H1 (cell line): ENCODE measurements around the gene ADK. TPM values are rescaled to one million over a fixed set of nuclear protein-coding genes. Genes with fewer than 3 reads are reported as not detected.

ENCODE experiments used
- CTCF ChIA-PET: fragments of 300-600 bp; sonication (Branson Sonifier 250); formaldehyde crosslinking; loops from one replicate; lab custom pipeline; 2021; ENCODE audit not compliant: partially characterized antibody; lab: Charles Lee
- POLR2A ChIA-PET: fragments of 300-600 bp; sonication (Branson Sonifier 250); formaldehyde crosslinking; loops from one replicate; lab custom pipeline; 2021; ENCODE audit warnings: inconsistent platforms; ENCODE audit not compliant: partially characterized antibody; lab: Charles Lee
- DNase-seq, 2 experiments: peaks; one replicate each; pipeline versions ENCODE4 v3.0.0 to v3.0.0-alpha.2; 2010 to 2022; ENCODE audit warnings: low spot score in 2 of 2, low read depth in 1 of 2, mixed read lengths in 1 of 2
- FAIRE-seq: peaks from 2 replicates; lab custom pipeline; 2011; peaks lifted over from hg19 to GRCh38; lab: Jason Lieb, UNC
- H2AFZ ChIP-seq: 2 replicates; pipeline ENCODE4 v1.8.1; 2012; ENCODE audit warnings: low read length, inconsistent platforms
- H2AK5ac ChIP-seq: 2 replicates; pipeline ENCODE4 v1.6.1; 2013; ENCODE audit warnings: low read depth, low read length
- H2BK120ac ChIP-seq: replicated peaks from 2 replicates; pipeline ENCODE3; 2013; ENCODE audit warnings: low read depth, low read length, inconsistent platforms
- H2BK12ac ChIP-seq: 2 replicates; pipeline ENCODE4 v1.6.1; 2013; ENCODE audit warnings: low read depth, low read length
- H2BK15ac ChIP-seq: 2 replicates; pipeline ENCODE4 v1.6.1; 2013; ENCODE audit warnings: low read length
- H2BK20ac ChIP-seq: 2 replicates; pipeline ENCODE4 v1.6.1; 2013; ENCODE audit warnings: low read length
- H2BK5ac ChIP-seq: 2 replicates; pipeline ENCODE4 v1.6.1; 2013; ENCODE audit warnings: low read depth, low read length
- H3K14ac ChIP-seq: 2 replicates; pipeline ENCODE4 v1.6.1; 2013; ENCODE audit warnings: inconsistent platforms; ENCODE audit not compliant: insufficient read length
- H3K18ac ChIP-seq: 2 replicates; pipeline ENCODE4 v1.6.1; 2013; ENCODE audit warnings: low read length; ENCODE audit errors: extremely low read depth
- H3K23ac ChIP-seq: 2 replicates; pipeline ENCODE4 v1.6.1; 2013; ENCODE audit warnings: inconsistent platforms; ENCODE audit not compliant: insufficient read length
- H3K23me2 ChIP-seq: 2 replicates; pipeline ENCODE4 v1.6.1; 2013; ENCODE audit warnings: low read depth, low read length
- H3K27ac ChIP-seq: 2 replicates; pipeline ENCODE4 v1.6.1; 2011; ENCODE audit warnings: low read depth, low read length, inconsistent platforms
- H3K27me3 ChIP-seq, 4 experiments: replicated peaks in 1 of 4; 1 replicate in 1 of 4; 2 replicates in 3 of 4; pipeline versions ENCODE4 v1.6.1 to v1.8.1; 2011 to 2013; ENCODE audit warnings: low read length in 3 of 4, mild to moderate bottlenecking in 3 of 4, inconsistent platforms in 2 of 4, mixed read lengths in 2 of 4, moderate library complexity in 1 of 4; ENCODE audit not compliant: control insufficient read depth in 3 of 4, insufficient read depth in 3 of 4; ENCODE audit errors: extremely low read depth in 1 of 4
- H3K36me3 ChIP-seq, 4 experiments: 2 replicates each; pipeline versions ENCODE4 v1.6.1 to v1.8.1; 2011 to 2013; ENCODE audit warnings: mild to moderate bottlenecking in 4 of 4, low read length in 3 of 4, moderate library complexity in 2 of 4, control low read depth in 1 of 4, inconsistent platforms in 1 of 4; ENCODE audit not compliant: insufficient read depth in 4 of 4, control insufficient read depth in 2 of 4
- H3K4ac ChIP-seq: replicated peaks from 2 replicates; pipeline ENCODE3; 2013; ENCODE audit warnings: low read length, low read depth, mixed read lengths, inconsistent platforms; ENCODE audit not compliant: insufficient read length
- H3K4me1 ChIP-seq, 4 experiments: replicated peaks in 1 of 4; 1 replicate in 1 of 4; 2 replicates in 3 of 4; pipeline versions ENCODE4 v1.6.1 to v1.8.1; 2011 to 2013; ENCODE audit warnings: low read length in 3 of 4, inconsistent platforms in 2 of 4, mixed read lengths in 1 of 4; ENCODE audit not compliant: insufficient read depth in 4 of 4, control insufficient read depth in 3 of 4
- H3K4me2 ChIP-seq, 2 experiments: 2 replicates each; pipeline versions ENCODE4 v1.6.1 to v1.8.1; 2011 to 2013; ENCODE audit warnings: low read depth in 2 of 2, low read length in 2 of 2, control low read depth in 1 of 2, inconsistent platforms in 1 of 2, mild to moderate bottlenecking in 1 of 2; ENCODE audit not compliant: insufficient read depth in 1 of 2
- H3K4me3 ChIP-seq, 4 experiments: fragments of 200-600, 300-600 bp in 1 of 4; sonication (generic), shearing (Covaris generic), sonication (Bioruptor Twin) in 1 of 4; 2 replicates each; pipeline versions ENCODE4 v1.5.1 to v1.8.1; 2011 to 2016; ENCODE audit warnings: low read length in 4 of 4, low read depth in 3 of 4, control low read depth in 2 of 4, inconsistent platforms in 2 of 4, mild to moderate bottlenecking in 2 of 4, mixed read lengths in 1 of 4, moderate library complexity in 1 of 4; ENCODE audit not compliant: insufficient read depth in 2 of 4; ENCODE audit errors: extremely low read depth in 1 of 4
- H3K56ac ChIP-seq: replicated peaks from 2 replicates; pipeline ENCODE3; 2013; ENCODE audit warnings: low read depth, mild to moderate bottlenecking, mixed read lengths, low read length, inconsistent platforms; ENCODE audit not compliant: insufficient read length
- H3K79me1 ChIP-seq: 2 replicates; pipeline ENCODE4 v1.6.1; 2013; ENCODE audit warnings: low read depth, low read length, control low read depth
- H3K79me2 ChIP-seq, 2 experiments: 2 replicates each; pipeline versions ENCODE4 v1.6.1 to v1.8.1; 2012 to 2013; ENCODE audit warnings: low read length in 2 of 2, mild to moderate bottlenecking in 2 of 2, inconsistent platforms in 1 of 2; ENCODE audit not compliant: insufficient read depth in 2 of 2, control insufficient read depth in 1 of 2
- H3K9ac ChIP-seq, 4 experiments: replicated peaks in 1 of 4; 1 replicate in 1 of 4; 2 replicates in 3 of 4; pipeline versions ENCODE4 v1.6.1 to v1.8.1; 2011 to 2013; ENCODE audit warnings: low read depth in 3 of 4, low read length in 3 of 4, control low read depth in 2 of 4, mild to moderate bottlenecking in 2 of 4, moderate library complexity in 2 of 4, inconsistent platforms in 1 of 4; ENCODE audit errors: extremely low read depth in 1 of 4
- H3K9me3 ChIP-seq, 2 experiments: 2 replicates each; pipeline versions ENCODE4 v1.6.1 to v1.8.1; 2012 to 2013; ENCODE audit warnings: mild to moderate bottlenecking in 2 of 2, moderate library complexity in 2 of 2, control low read depth in 1 of 2, inconsistent platforms in 1 of 2, low read depth in 1 of 2, low read length in 1 of 2, mixed read lengths in 1 of 2; ENCODE audit not compliant: insufficient read depth in 2 of 2
- H4K20me1 ChIP-seq, 2 experiments: replicated peaks in 1 of 2; 2 replicates each; pipeline versions ENCODE3 to v1.8.1; 2011 to 2013; ENCODE audit warnings: inconsistent platforms in 2 of 2, low read length in 2 of 2, mild to moderate bottlenecking in 1 of 2; ENCODE audit not compliant: insufficient read depth in 2 of 2, control insufficient read depth in 1 of 2
- H4K5ac ChIP-seq: 2 replicates; pipeline ENCODE4 v1.6.1; 2013; ENCODE audit warnings: low read length, low read depth, mixed read lengths, inconsistent platforms; ENCODE audit not compliant: insufficient read length
- H4K8ac ChIP-seq: 2 replicates; pipeline ENCODE4 v1.8.0; 2013; ENCODE audit warnings: mild to moderate bottlenecking, moderate library complexity, low read length, inconsistent platforms; ENCODE audit not compliant: insufficient read depth; ENCODE audit errors: extremely low read depth
- H4K91ac ChIP-seq: replicated peaks from 2 replicates; pipeline ENCODE3; 2013; ENCODE audit warnings: low read length, mixed read lengths, inconsistent platforms; ENCODE audit not compliant: insufficient read length
- EZH2 ChIP-seq: fragments of 200-600 bp; sonication (generic); IDR thresholded peaks from 2 replicates; pipeline ENCODE4 v1.7.1; 2012; ENCODE audit warnings: low read depth, mild to moderate bottlenecking, moderate library complexity, low read length, inconsistent platforms; ENCODE audit not compliant: severe bottlenecking
- GABPA ChIP-seq: IDR thresholded peaks from 2 replicates; pipeline ENCODE4 v1.6.1; 2011; ENCODE audit warnings: mild to moderate bottlenecking, low read length, moderate library complexity, borderline replicate concordance; ENCODE audit not compliant: insufficient read depth
- HDAC2 ChIP-seq, 2 experiments: fragments of 300-600 bp in 1 of 2; sonication (generic) in 1 of 2; IDR thresholded peaks; 2 replicates each; pipeline ENCODE4 v1.6.1; 2011 to 2012; ENCODE audit warnings: low read depth in 2 of 2, low read length in 2 of 2, mild to moderate bottlenecking in 2 of 2, moderate library complexity in 2 of 2, borderline replicate concordance in 1 of 2, inconsistent platforms in 1 of 2
- SIN3A ChIP-seq, 2 experiments: IDR thresholded peaks in 1 of 2; conservative IDR thresholded peaks in 1 of 2; 2 replicates each; pipeline ENCODE4 v1.6.1; 2011 to 2012; ENCODE audit warnings: low read length in 2 of 2, improper control_type of control experiment in 1 of 2, low read depth in 1 of 2, mild to moderate bottlenecking in 1 of 2
- SP1 ChIP-seq: IDR thresholded peaks from 2 replicates; pipeline ENCODE4 v1.6.1; 2011; ENCODE audit warnings: low read depth, low read length
- SP4 ChIP-seq: IDR thresholded peaks from 2 replicates; pipeline ENCODE4 v1.6.1; 2012; ENCODE audit warnings: low read length, inconsistent platforms
- YY1 ChIP-seq: IDR thresholded peaks from 2 replicates; pipeline ENCODE4 v1.6.1; 2011; ENCODE audit warnings: low read depth, mild to moderate bottlenecking, low read length
- polyA plus RNA-seq, 7 experiments: library from polyadenylated mRNA; depleted of rRNA in 3 of 7; stranded (reverse) in 5 of 7; unstranded in 2 of 7; fragments of >200 nt in 5 of 7; fragments of 200-250 nt in 2 of 7; gene quantifications; 1 replicate in 5 of 7; 2 replicates in 1 of 7; 4 replicates in 1 of 7; pipeline versions ENCODE4 v1.2.1 to v1.2.3, GENCODE V29; 2011 to 2013; ENCODE audit warnings: missing spikeins in 2 of 7, mixed read lengths in 2 of 7
- total RNA-seq: library from RNA; stranded (reverse); fragmentation: NEBNext Ultra II Directional; extraction: Animal tissue kit (Norgen Biotek cat#: 25700); gene quantifications from 2 replicates; pipeline ENCODE4 v1.2.1, GENCODE V29; 2021
- TF ChIP-seq, protein P1 (sequence below): IDR thresholded peaks from 2 replicates; pipeline ENCODE4 v1.6.1; 2011; ENCODE audit warnings: low read length, improper control_type of control experiment
- TF ChIP-seq, protein P2 (sequence below): IDR thresholded peaks from 2 replicates; pipeline ENCODE4 v1.6.1; 2012; ENCODE audit warnings: low read length, inconsistent platforms

Gene ADK
- total and polyA plus RNA-seq, 2 of the 8 experiments (the other 6 are each of a cell fraction or from before 2014, with no cell fraction given): 12.3 to 42.4 TPM

- no peak overlapping the region for H2BK120ac ChIP-seq
- H2BK15ac ChIP-seq: no peak overlapping the region
- ChIA-PET POLR2A (no interaction called here), CTCF (interaction anchor here (0.8 kb wide), 1 partner anchor 18 kb away, joined by 4 read pairs; no protein-coding TSS in a partner anchor)
- H3K79me2 ChIP-seq: no peaks in the 10 kb centered on the region
- no peaks in the 10 kb centered on the region for H3K23me2 ChIP-seq
- no peaks in the 10 kb centered on the region for H3K9me3 ChIP-seq
- FAIRE-seq: no peak
- H3K4me1 ChIP-seq: no peaks in the 10 kb centered on the region
- no peak overlapping the region for H4K91ac ChIP-seq
- H2AFZ ChIP-seq: no peak overlapping the region
- no peak overlapping the region for H3K14ac ChIP-seq
- no peak overlapping the region for H4K5ac ChIP-seq
- H2BK5ac ChIP-seq: no peak overlapping the region
- no peak overlapping the region for H3K56ac ChIP-seq
- no peak overlapping the region for H4K8ac ChIP-seq
- DNase-seq: no peak
- H4K20me1 ChIP-seq: no peaks in the 10 kb centered on the region
- H3K23ac ChIP-seq: no peak overlapping the region
- no peak overlapping the region for H3K9ac ChIP-seq
- TF ChIP-seq, protein P1, sequence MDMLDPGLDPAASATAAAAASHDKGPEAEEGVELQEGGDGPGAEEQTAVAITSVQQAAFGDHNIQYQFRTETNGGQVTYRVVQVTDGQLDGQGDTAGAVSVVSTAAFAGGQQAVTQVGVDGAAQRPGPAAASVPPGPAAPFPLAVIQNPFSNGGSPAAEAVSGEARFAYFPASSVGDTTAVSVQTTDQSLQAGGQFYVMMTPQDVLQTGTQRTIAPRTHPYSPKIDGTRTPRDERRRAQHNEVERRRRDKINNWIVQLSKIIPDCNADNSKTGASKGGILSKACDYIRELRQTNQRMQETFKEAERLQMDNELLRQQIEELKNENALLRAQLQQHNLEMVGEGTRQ: no peak
- TF ChIP-seq SP1 (no peak), EZH2 (no peak), GABPA (no peak), SIN3A (conservative IDR thresholded peaks at IDR 0.05 in 1 of 2, IDR thresholded peaks at IDR 0.05 in 1 of 2; ENCODE audit: low read depth in 1 of 2, low read length in 2 of 2) (no peak), HDAC2 (IDR thresholded peaks at IDR 0.05; ENCODE audit: borderline replicate concordance in 1 of 2, low read depth in 2 of 2, low read length in 2 of 2) (no peak), YY1 (no peak), SP4 (no peak)
- TF ChIP-seq, protein P2, sequence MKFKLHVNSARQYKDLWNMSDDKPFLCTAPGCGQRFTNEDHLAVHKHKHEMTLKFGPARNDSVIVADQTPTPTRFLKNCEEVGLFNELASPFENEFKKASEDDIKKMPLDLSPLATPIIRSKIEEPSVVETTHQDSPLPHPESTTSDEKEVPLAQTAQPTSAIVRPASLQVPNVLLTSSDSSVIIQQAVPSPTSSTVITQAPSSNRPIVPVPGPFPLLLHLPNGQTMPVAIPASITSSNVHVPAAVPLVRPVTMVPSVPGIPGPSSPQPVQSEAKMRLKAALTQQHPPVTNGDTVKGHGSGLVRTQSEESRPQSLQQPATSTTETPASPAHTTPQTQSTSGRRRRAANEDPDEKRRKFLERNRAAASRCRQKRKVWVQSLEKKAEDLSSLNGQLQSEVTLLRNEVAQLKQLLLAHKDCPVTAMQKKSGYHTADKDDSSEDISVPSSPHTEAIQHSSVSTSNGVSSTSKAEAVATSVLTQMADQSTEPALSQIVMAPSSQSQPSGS: no peak
- H2BK12ac ChIP-seq: no peak overlapping the region
- H3K27ac ChIP-seq: no peak overlapping the region
- no peak overlapping the region for H2BK20ac ChIP-seq
- no peak overlapping the region for H3K4me2 ChIP-seq
- H3K4me3 ChIP-seq: no peak overlapping the region
- no peak overlapping the region for H3K18ac ChIP-seq
- H3K36me3 ChIP-seq: no peaks in the 10 kb centered on the region
- no peak overlapping the region for H2AK5ac ChIP-seq
- H3K79me1 ChIP-seq: no peaks in the 10 kb centered on the region
- no peaks in the 10 kb centered on the region for H3K27me3 ChIP-seq
- H3K4ac ChIP-seq: no peak overlapping the region
Observed at GRCh38 chr10:74437822-74438221, 286.8 kb downstream of the ADK start.
